CD4-positive, alpha-beta T cell treated with Interleukin-4 for 1 hour (primary cell): ENCODE results near the gene PTOV1.
A peak's percentile ranks its signal among the peaks of the same experiment; 100 is the strongest.

Experiments
- DNase-seq, 2 donors: peaks; one replicate each; pipeline ENCODE4 v3.0.0-alpha.2; 2020 to 2022

Gene PTOV1

DNA sequence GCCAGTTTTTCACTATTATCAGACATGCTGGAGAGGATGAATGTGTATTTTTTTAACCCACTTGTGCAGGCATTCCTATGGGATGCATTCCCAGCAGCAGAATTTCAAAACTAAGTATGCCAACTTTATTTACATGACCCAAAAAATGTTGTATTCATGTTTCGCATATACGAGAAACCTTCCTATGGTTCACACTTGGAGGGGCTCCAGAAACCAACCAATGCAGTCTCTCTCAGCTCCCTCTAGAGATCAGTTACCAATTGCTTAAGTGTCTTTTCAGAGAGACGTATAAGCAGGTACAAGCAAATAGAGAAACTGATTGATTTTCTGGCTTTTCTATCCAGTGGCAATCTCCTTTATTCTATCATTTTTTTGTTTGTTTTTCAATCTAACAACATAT, 5.5 kb upstream of the PTOV1 start:
- no peak for DNase-seq

DNA sequence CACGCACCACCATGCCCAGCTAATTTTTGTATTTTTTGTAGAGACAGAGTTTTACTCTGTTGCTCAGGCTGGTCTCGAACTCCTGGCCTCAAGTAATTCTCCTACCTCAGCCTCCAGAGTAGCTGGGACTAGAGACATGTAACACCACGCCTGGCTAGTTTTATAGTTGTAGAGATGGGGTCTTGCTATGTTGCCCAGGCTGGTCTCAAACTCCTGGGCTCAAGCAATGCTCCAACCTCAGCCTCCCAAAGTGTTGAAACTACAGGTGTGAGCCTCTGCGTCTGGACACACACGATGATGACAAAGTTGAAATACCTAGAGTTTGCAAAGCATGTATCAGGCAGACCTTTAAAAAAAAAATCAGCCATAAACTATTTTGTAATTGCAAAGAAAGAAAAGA, 4.6 kb upstream of the PTOV1 start:
- no peak for DNase-seq

DNA sequence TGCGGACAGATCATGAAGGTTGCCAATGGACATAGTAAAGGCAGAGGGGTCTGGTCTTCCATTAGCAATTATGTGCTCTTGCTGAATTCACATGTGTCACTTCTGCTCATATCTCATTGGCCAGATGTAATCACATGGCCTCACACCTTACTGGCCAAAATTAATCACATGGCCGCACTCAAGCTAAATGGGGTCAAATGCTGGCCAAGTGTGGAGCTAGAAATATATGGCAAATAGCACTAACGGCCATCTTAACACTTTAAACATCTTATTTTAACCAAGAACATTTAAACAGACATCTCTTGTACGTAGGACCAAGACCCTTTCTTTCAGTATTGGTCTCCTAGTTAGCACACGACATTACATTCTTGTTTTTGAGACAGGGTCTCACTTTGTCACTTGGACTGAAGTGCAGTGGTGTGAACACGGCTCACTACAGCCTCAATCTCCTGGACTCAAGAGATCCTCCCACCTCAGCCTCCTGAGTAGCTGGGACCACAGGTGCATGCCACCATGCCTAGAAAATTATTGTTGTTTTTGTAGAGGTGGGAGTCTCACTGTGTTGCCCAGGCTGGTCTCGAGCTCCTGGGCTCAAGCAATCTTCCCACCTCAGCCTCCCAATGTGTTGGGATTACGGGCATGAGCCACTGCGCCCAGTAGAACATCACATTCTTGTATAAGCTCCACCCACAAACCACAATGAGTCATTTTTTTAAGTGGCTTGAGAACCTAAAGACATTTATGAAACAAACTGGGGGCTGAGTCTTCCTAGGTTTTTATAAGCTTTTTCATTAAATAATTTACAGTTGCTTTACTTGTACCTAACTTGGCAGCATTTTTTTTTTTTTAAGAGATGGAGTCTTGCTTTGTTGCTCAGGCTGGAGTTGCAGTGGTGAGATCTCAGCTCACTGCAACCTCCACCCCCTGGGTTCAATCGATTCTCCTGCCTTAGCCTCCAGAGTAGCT, 2.9 kb upstream of the PTOV1 start:
- DNase-seq, result peak in 1 of 2 donors; percentile 50

DNA sequence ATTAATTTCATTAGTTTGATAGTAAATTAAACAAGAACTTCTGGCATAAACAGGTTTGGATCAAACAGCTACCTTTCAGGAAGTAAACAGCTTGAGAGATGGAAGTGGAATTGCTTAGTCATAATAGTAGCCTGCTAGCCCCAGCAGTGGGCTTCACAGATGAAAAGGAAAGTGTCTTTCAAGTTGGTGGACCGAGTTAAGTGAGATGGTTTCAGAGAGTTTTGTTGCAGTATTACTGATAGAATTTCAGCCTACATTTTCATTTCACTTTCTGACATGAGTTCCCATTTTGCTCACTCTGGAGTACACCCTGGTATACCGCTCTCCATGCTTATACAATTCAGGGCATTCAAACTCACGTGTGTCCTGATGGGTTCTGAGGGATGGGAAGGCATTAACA, 2.0 kb upstream of the PTOV1 start:
- DNase-seq, result no peak

DNA sequence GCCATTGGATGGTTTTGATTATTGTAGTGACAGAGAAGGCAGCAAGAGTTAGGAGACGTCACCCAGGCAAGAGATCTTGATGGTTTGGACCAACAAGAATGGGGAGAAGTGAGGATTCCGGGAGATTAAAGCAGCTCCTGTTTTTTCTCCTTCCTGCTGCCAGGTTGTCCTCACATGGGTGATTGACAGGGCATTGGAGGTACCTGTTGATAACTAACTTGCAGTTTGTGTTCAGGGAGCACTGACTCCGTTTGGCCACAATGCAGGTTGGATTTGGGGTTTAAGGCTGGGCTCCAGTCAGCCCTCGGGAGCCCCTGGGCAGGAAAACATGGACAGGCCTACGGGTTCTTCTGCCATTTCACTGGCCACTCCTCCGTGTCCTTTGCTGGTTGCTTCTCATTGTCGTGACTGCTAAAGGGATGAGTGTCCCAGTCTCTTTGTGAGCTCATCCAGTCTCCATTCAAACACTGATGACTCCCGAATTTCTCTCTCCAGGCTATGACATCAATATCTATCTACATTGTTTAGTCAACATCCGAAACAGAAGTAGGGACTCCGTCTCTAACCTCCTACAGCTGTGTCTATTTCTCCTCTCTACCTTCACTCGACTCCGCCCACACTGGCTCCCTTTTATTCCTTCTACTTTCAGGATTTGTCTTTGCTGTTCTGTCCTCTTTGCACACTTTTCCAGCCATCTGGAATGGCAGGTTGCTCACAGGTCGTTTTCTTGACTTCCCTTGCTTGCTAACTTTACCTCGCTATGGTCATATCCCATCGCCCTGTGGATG, 1.3 kb upstream of the PTOV1 start:
- DNase-seq, result no peak

DNA sequence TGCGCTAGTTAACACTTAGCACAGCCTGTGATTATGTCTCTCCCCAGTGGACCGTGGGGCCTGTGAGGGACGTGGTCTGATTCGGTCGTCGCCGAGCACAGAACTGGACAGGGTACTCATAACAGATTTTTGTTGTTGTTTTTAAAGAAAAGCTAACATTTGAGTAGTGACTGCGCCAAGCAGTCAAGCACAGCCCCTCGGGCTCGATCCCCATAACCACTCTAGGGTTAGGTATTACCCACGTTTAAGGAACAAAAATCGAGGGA, 805 bp upstream of the PTOV1 start:
- no peak for DNase-seq

DNA sequence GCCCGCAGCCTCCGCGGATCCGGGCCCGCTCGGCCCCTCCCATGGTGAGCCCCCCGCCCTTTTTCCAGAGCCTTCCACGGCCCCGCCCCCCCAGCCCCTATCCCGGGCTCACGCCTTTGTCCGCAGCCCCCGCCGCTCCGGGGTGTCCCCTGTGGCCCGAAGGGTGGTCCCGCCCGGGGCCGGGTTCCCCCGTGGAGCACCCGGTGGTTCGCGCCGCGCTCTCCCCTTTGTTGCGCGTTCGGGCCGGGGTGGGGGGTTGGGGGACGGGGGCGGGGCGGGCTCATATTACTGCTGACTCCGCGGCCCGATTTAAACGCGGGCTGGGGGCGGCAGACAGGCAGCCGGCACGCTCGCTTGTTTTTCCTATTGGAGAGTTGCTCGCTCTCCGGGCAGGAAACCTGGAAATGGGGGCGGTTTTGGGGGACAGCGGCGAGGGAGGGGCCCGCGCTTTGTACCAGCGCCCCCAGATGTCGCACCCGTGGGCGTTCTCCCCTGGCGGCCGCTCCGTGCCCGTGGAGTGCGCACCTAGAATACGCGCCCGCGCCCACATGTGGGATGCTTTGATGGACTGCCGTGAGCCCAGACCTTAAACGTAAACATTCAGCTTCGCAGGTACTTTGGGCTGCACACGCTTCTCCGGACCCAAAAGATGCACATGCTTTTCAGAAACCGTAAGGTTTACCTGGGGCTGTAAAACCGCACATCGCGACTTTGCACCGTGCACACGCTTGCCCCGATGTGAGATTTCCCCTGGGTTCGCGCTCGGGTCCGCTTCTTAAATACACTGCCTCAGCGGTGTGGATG, 699 bp downstream of the PTOV1 start:
- peak in 1 of 2 donors; percentile 42 for DNase-seq

DNA sequence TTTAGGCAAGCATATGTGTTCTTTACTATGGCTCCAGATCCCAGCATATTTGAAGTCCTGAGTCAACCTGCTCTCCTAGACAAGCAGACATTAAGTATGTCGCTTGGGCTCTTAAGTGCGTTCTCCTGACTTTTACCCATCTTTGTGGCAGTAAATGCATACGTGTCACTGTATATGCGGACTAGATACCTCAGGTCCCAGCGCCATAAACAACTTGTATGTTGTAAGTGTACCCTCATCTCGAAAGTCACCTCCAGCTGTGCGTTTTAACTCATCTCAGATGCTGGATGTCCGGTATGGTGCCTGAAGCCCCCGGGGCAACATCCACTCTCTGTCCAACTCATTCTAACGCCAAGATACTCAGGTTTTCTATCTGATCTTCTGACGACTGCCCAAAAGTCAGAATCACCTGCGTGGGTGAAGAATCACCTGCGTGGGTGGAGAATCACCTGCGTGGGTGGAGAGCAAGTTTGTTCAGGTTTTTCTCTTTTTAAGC, 1.7 kb downstream of the PTOV1 start:
- no peak for DNase-seq

DNA sequence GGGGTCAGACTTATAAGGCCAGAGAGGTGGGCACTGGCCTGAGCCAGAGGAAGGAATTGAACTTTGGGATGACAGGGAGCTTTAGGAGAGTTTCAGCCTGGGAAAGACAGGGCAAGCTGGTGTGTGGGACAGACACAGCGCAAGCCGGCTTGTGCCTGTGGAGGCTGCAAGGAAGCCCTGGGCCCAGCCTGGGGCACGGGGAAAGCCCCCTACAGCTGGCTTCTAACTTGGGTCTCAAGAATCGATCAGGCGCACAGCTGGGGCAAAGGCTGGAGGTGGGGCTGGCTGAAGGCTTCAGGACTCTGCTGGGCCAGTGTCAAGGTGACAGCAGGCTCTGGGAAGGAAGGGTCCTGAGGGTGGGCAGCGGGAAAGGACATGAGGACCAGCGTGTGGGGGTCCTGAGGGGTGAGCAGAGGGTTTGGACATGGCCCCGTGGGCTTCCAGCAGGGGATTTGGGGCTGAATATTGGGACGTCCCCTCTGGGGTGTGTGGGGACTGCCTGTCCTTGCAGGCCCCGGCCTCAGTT, 3.0 kb downstream of the PTOV1 start:
- no peak for DNase-seq

DNA sequence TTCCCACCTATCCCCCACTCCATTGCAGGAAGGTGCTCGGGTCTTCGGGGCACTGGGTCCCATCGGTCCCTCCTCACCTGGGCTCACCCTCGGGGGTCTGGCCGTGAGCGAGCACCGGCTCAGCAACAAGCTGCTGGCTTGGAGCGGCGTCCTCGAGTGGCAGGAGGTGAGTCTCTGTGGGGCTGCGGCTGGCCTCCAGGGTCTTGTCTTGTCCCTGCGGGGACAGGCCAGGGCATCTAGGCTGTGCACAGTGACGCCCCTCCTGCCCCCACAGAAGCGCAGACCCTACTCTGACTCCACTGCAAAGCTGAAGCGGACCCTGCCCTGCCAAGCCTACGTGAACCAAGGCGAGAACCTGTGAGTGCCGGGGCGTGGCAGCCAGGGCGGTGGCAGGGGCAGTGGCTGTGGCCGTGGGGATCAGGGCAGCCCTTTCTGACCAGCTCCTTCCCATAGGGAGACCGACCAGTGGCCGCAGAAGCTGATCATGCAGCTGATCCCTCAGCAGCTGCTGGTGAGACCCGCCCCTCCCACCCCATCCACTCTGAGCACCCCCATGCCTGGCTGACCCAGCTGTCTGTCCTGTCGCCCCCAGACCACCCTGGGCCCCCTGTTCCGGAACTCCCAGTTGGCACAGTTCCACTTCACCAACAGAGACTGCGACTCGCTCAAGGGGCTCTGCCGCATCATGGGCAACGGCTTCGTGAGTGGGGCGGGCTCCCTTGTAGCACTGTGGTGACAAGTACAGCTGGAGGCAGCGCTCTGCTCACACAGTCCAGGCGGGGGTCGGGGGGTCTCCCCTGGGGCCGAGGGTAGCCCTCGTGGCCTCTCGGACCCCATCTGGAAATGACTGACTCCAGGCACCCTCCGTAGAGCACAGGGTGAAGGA, 3.7 kb downstream of the PTOV1 start:
- no peak for DNase-seq

DNA sequence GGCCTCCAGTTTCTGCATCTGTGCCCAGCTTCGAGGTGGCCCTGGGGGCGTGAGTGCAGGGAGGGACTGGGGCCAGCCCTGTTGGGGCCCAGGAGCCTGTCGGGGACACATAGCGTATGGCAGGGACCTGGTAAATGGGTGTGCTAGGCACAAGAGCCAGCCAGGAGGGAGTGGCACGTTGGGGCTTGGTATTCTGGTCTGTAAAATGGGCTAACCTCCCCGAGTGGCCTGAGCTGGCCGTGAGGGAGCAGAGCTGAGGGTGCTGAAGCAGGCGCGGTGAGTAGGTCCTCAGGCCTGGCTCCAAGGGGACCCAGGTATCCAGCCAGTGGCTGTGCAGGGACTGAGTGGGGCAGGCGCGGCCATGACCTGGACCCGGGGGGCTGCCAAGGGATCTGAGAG, 4.3 kb downstream of the PTOV1 start:
- DNase-seq, result no peak

DNA sequence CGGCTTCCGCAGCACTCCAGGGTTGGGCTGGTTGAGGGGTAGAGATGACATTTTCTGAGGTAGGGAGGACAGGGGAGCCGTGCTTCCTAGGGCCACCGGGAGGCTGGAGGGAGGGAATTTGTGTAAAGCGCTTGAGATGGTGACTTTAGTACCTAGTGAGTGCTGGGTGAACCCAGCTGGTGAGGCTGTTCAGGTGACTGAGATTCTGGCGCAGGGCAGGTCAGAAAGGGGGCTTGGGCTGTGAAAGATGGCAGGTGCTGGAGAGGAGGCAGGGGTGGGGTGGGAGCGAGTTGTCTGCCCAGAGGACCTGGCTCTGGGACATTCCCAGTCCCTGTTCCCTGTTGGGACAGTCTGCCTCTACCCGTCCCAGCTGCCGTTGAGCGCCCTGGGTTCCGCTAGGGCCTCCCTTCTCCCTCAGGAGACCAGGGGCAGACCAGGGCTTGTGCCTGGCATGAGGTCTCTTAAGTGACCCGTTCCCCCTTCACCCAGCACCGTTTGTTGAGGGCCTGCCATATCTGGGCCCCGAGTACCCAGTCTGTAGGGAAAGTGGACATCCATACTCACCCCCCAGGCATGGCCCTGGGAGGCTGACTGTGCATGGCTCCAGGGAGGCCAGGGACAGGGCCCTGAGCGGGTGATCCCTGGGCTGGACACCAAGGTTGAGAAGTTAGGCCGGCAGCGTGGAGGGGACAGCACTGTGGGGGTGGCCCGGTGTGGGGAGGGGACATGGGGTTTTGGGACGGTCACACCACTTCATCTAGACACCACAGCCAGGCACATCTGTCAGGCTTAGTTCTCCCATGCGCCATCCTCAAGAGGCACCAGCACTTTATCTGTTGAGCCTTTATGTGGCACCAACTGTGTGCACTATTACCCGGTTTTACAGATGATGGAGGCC, 5.0 kb downstream of the PTOV1 start:
- no peak for DNase-seq

DNA sequence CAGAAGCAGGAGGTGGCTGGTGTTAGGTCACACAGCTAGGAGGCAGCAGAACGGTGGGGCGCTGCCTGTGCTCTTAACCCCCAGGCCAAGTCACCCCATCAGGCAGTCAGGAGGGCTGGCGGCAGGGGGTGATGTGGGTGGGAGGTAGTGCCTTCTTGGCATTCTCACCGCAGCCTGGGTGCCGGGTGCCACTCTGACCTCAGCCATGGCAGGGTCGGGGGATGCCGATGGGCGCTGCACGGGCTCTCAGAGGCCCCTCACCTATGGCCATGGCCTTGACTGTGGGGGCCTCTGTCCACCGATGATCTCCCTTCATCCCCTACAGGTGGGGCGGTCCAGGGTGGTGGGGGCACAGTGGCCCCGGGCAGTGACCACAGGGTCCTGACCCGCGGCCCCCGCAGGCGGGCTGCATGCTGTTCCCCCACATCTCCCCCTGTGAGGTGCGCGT, 5.6 kb downstream of the PTOV1 start:
- DNase-seq, result no peak

DNA sequence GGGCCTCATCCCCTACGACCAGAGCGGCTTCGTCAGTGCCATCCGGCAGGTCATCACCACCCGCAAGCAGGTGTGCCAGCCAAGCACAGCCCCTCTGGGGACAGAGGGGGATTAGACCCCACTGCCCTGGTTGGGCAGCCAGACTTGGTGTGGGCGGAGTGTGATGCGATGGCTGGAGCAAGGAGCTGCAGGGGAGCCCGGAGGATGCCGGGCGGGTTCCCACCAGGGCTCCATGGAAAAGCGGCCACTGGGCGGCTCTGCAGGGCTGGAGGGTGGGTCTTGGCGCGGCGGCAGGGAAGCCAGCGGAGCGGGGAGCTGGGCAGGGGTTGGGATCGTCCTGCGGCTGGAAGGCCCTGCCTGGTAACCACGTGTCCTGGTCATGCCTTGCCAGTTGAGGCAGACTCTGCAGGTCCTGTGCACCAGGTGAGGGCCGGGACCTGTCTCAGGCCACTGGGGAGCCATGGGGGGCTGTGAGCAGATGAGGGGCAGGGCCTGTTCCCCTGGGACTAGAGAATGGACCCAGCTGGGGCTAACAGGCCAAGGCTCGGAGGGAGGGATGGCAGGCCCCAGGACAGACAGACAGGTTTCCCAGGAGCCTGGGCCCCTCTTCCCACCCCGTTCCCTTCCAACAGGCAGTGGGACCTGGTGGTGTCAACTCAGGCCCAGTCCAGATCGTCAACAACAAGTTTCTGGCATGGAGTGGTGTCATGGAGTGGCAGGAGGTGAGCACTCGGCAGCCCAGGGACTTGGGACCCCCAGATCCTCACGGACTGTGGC, 6.3 kb downstream of the PTOV1 start:
- DNase-seq, result no peak

DNA sequence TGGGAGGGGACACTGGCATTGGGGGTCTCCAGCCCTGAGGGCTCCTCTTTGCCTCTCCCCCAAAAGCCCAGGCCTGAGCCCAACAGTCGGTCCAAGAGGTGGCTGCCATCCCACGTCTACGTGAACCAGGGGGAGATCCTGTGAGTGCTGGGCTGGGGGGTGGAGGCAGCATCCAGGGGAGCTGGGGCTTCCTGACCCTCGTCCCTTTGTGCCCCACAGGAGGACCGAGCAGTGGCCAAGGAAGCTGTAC, 6.8 kb downstream of the PTOV1 start:
- no peak for DNase-seq

DNA sequence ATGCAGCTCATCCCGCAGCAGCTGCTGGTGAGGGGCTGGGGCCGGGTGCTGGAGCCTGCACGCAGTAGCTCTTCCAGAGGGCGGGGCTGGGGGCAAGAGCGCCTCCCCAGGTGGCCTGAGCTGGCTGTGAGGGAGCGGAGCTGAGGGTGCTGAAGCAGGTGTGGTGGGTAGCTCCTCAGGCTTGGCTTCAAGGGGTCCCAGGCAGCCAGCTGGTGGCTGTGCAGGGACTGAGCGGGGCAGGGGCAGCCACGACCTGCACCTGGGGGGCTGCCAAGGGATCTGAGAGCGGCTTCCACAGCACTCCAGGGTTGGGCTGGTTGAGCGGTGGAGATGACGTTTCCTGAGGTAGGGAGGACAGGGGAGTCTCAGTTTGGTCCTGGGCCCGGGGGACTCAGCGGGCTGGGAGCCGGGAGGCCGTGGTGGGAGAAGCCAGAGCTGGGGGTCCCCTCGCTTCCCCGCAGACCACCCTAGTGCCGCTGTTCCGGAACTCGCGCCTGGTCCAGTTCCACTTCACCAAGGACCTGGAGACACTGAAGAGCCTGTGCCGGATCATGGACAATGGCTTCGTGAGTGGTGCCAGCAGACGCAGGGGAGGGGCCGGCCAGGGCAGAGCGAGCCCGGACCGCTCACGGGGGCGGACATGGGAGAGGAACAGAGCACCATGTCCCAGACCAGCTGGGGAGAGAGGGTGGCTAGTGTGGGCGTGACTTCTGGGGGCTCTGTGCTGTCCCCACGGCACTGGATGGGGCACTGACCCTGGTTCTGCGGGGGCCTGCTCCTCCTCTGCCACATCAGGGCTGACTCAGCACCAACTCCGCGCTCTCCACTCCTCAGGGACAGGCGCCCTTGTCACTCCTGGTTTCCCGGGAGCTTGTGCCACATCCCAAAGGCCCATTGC, 7.4 kb downstream of the PTOV1 start:
- DNase-seq, result no peak

DNA sequence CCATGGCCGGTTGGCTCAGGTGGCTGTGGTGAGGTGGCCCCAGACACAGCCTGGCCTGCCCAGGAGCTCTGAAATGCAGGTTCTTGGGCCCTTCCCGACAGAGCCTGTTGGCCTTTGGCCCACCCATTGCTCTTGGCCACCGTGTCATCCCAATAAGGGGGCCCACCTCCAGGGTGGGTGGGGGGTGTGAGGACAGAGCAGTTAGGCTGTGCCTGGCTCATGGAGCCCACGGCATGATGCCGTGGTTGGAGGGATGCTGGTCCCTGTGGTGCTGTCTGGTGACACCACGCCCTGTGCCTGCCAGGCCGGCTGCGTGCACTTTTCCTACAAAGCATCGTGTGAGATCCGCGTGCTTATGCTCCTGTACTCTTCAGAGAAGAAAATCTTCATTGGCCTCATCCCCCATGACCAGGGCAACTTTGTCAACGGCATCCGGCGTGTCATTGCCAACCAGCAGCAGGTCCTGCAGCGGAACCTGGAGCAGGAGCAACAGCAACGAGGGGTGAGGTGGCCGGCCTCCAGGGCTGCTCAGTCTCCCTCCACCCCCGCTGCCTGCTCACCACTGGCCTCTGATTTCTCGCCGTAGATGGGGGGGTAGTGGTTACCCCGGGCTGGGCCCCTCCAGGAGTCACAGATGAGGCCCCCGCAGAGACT, 8.8 kb downstream of the PTOV1 start:
- no peak for DNase-seq

DNA sequence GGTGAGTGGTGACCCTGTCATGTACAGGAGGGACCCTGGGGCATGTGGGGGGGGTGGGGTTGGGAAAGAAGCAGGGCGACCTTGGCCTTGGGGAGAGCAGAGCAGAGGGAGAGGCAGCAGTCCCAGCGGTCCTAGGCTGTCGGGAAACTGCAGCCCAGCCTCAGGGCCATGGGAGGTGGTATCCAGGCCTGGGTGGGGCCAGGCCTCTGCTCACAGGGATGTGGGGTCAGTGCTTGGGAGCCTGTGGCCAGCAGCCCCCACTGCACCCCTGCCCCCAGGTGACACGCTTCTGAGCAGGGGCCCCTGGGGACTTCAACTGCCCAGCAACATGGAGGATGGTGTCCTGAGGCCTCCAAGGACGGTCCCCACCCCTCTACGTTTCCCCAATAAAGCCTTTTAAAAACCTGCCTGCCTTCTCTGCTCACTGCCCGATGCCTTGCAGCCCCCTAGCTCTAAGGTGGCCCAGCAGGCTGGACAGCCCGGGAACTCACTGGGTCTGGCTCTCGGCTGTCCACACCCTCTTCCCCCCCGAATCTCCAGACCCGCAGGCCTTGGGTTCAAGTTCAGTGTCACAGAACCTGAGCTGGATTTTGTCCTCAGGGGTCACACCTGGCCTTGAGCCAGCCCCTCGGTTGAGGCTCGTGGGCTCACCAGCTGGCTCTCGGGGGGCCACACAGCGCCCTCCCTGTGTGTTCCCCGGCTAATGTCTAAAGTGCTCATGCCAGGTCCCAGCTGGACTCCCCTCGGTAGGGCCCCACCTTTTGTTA, 9.6 kb downstream of the PTOV1 start:
- DNase-seq, result no peak
